Stimulated activated CD8-positive, alpha-beta memory T cell treated with anti-CD3 and anti-CD28 coated beads, Interleukin-7, amount 100 ng/mL, for 24 hours (primary cell): ENCODE measurements around the gene ANKRD50.

Experiments
- DNase-seq: peaks from one replicate; pipeline ENCODE4 v3.0.0-alpha.2; 2020; ENCODE audit warnings: low read depth

Gene ANKRD50

GRCh38 chr4:124633285-124633941 lies 79.1 kb downstream of the ANKRD50 start:
- DNase-seq, result no peak

GRCh38 chr4:124632439-124632838 lies 80.1 kb downstream of the ANKRD50 start:
- DNase-seq, result no peak

DNA sequence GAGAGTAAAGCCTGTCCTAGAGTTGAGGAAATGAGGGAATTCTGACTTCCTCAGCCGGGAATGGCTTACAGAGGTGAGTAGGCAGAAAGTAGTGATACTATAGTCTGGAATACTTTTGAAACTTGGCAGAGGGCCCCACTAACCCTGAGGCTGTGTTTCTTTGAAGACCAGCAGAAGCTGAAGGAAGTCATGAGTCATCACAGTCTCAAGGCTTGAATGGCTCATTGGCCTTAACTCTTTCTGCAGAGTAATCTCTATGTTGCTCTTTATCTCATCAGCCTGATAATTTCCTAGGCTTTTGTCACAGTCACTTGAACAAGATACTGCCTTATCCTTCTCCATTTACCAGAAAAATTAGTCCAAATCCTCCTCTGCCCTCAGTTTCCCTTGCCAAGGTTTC lies 80.8 kb downstream of the ANKRD50 start:
- DNase-seq, result no peak

DNA sequence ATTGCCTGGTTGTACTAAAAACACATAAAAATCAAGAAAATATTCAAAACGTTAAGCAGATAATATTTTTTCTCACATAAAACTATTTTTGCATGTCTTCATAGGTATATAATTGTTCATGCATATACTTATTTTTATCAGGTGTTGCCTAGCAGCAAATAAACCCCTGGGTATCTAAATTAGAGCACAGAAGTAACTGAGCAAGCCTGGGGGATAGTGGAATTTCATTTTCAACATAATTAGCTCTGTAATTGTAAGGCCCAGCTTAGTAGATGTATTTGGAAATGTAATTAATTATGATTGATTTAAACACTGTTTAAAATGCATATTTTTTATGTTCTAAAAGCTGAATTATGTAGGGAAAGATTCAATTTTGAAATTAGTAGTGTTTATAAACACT lies 82.9 kb downstream of the ANKRD50 start:
- DNase-seq, result no peak
